GM19372 (cell line): ENCODE data around the gene SH3RF3.

ENCODE experiments used
- ATAC-seq: cut with Tn5 transposase; IDR thresholded peaks from one replicate; pipeline ENCODE4 v1.9.1; 2021; ENCODE audit warnings: mild to moderate bottlenecking, low read depth, moderate library complexity; ENCODE audit not compliant: unreplicated experiment

Gene SH3RF3

DNA sequence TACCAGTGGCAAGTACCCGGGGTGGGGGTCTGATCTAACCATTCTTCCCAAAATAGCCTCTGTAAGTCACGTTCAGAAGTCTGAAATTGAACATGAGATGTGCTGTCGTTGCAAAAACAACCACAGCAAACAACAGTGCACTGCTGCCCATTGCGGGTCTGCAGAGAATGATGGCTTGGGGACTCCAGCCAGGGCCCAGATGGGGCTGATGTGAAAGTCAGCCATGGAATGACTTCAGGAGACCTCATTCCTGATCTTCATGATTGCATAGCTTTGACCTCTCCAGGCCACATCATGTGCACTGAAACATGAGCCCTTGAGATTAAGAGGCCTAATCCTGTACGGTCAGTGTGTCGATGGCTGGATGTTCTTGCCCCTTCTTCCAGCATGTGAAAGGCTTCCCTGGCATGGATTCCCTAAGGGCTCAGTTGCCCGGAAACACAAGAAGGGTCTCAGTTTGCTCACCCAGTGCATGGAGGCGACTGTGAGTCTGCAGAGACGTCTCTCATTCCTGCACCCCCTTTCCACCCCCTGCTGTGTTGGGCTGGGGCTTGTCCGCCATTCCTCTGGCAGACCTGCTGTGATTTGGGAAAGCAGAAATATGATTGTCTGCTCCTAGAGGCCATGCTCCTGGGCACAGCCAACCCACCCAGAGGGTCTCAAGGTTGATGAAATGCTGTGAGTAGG, 293.2 kb downstream of the SH3RF3 start:
- ATAC-seq = no peak

- ATAC-seq = no peak
Observed at GRCh38 chr2:109422758-109423500, 293.9 kb downstream of the SH3RF3 start.

DNA sequence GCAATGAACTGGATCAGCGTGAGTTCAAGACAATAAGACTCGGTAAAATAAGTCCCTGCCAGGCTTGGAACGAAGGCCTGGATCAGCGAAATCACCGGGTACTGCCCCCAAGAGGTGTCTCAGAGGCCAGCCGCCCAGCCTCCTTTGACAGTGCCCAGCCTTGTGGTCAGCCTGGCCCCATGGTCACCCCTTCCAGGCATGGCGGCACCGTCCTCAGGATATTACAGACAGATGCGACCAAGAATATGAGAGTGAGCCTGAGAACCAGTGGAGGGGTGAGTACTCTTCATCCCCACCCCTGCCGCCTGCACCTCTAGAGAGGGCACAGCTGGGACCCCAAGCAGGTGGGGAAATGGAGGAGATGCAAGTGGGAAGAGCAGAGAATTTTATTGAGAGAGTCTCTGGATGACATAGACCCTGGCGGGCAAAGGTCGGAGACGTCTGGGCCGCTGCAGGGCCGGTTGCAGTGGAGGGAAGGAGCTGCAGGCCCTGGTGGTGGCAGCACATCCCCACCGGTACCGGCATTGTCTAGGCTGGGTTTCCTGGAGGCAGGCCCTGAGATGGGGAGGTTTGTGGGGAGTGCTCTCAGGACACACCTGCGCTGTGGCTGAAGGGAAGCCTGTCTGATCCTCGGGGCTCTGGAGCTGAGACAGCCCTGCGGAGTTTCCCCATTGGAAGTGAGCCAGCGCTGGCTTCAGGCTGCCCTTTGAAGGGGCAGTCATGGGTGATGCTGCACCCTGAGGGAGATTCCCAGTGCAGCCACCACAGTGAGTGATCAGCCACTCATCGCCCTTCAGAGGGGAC, 294.8 kb downstream of the SH3RF3 start:
- ATAC-seq = no peak

DNA sequence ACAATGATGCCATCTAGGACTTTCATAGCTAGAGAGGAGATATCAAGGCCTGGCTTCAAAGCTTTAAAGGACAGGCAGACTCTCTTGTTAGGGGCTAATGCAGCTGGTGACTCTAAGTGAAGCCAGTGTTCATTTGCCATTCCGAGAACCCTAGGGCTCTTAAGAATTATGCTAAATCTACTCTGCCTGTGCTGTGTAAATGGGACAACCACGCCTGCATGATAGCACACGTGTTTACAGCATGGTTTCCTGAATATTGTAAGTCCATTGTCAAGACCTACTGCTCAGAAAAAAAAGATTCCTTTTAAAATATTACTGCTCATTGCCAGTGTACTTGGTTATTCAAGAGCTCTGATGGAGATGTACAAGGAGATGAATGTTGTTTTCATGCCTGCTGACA, 296.4 kb downstream of the SH3RF3 start:
- no peak for ATAC-seq

DNA sequence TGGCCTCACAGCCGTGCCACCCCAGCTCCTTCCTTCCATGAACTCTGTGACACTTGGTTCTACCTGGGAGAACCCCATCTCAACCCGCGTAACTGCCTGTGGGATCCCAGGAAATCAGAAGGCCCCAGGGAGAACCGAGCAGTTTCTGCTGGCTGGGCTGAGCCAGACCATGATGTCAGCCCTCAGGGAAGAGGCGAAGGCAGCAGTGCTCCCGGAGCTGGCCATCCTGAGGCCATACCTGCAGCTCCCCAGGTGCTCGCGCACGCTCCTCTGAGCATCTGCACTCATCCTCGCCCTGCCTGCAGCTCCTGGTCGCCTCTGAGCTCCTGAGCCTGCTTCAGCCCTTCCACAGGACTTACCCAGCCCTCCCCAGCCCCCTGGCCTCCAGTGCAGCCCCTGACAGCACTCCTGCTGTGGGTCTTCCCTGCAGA, 298.7 kb downstream of the SH3RF3 start:
- ATAC-seq = no peak

GRCh38 chr2:109428281-109428680, 299.3 kb downstream of the SH3RF3 start:
- ATAC-seq = no peak

DNA sequence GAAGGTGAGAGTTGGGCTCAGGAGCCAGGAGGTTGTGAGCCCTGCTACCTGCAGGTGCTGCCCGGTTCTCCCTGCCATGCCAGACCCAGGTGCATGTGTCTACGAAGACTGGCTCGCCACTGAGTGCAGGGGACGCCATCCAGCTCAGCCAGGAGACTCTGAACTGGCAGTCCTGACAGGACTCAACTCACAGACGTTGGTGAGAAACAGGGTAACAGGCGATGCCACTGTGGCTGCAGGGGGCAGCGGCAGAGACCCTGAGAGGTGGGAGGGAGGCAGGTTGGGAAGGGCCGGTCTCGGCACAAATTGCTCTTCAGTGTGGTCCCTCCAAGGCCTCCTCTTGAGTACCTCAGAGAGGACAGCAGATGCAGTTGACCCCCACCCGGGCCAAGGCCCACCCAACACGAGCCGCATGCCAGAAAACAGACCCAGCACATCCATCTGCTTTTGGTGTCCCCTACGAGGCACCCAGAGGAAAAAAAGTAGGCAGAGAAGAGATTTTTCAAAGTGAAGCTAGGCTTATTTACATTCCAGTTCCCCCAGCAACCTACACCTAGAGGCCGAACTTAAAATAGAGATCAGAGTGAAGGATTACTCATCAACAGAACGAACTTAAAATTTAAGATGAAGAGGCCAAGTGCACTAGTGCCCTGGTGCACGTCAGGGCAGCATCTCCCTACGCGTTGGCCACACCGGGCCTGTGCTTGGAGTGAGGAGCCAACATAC, 300.0 kb downstream of the SH3RF3 start:
- ATAC-seq = no peak

GRCh38 chr2:109429567-109430328, 300.7 kb downstream of the SH3RF3 start:
- ATAC-seq = no peak

GRCh38 chr2:109430329-109430636, 301.3 kb downstream of the SH3RF3 start:
- no peak for ATAC-seq

GRCh38 chr2:109432421-109432820, 303.4 kb downstream of the SH3RF3 start:
- no peak for ATAC-seq

DNA sequence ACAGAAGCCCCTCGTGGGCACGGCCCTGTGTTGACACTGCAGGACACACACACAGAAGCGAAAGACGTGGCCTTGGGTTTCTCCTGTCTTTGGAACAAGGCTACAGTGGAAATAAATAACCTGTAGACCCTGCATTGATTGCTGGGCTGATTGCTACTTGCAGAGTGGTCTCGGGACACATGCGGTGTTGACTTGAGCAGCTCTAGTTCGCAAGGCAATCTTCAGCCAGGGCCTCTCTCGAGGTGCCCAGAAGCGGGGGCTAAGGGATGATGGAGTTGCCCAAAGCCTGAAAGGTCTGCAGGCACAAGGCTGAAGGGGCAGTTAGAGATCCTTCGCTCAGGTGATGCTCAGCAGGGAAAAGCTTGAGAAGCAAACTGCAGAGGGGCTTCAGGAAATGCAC, 304.5 kb downstream of the SH3RF3 start:
- ATAC-seq = no peak

DNA sequence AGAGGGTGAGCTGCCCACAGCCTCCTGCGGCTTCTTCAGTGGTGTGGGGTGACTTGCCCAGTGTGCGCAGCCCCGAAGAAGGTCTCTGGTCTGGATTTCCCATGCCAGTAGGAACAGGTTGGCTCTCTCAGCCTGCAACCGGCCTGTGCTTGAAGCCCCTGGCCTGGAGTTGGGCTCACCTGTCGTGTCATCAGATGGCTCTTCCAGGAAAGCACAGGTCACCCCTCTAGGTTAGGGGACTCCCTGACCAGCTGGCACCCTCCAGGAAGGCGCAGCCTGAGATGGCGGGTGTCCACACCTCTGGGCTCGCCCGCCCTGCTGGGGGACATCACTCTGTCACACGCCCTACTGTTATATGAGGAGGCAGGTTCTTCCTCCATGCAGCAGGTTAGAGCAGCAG, 304.9 kb downstream of the SH3RF3 start:
- ATAC-seq = no peak

DNA sequence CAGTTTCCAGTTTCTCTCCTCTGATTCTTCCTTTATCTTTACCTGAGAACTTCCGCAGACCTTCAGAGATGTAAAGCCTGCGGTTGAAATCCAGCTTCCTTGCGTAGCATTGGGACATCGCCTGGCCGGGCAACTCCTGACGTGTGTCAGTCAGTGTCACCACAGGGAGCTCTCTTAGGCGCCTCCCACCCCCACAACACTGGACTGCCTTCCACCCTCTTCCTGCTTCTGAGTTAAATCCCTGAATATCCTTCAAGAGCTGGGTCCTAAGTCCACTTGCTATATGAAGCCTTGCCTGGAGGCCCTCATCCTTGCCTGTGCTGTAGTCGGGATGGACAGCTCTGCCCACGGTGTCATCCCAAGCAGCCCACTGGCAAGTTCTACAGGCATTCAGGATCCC, 305.3 kb downstream of the SH3RF3 start:
- ATAC-seq = no peak

- no peak for ATAC-seq
Observed at GRCh38 chr2:109435066-109435690, 306.2 kb downstream of the SH3RF3 start.

- ATAC-seq = no peak
Observed at GRCh38 chr2:109435901-109436598, 307.0 kb downstream of the SH3RF3 start.

- no peak for ATAC-seq
Observed at GRCh38 chr2:109436610-109437225, 307.7 kb downstream of the SH3RF3 start.

- no peak for ATAC-seq
Observed at GRCh38 chr2:109437325-109438090, 308.5 kb downstream of the SH3RF3 start.

DNA sequence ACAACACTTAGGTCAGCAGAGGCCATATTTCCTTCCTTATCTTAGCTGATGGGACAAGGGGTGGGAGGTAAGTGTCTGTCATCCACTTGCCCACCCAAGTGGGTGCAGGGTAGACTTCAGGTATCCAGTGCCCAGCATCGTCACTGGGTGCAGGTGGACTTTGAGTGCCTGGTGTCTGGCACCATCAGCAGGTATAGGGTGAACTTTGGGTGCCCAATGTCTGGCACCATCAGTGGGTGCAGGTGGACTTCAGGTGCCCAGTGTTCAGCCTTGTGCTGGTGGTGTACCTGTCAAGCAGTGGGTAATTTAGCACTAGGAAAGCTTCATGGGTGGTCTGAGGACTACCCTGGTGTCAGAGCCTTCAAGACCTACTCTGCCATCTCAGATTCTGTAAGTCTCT, 309.1 kb downstream of the SH3RF3 start:
- ATAC-seq = no peak
